ENCODE data around the gene ALDH3A1.

GRCh38 chr17:19741832-19742457 is 6.2 kb downstream of the ALDH3A1 start:
- no peak for TF ChIP-seq POLR2A (IDR thresholded peaks at IDR 0.05)
- no peak for TF ChIP-seq CTCF (IDR thresholded peaks at IDR 0.05)

Measured in lower leg skin (tissue), 3 donors.